ENCODE measurements around the gene AURKA.

Gene AURKA

GRCh38 chr20:56428881-56429280 is 36.9 kb upstream of the AURKA start:
- H2AFZ ChIP-seq (ENCODE audit: low read length), result no peak overlapping the region; the same call in 1 of the 2 replicates

GRCh38 chr20:56428410-56428809 is 36.4 kb upstream of the AURKA start:
- Histone ChIP-seq H3K4me2 (ENCODE audit: low read length) (no peak overlapping the region), H3K9me3 (ENCODE audit: low read length) (no peaks in the 10 kb centered on the region), H3K36me3 (ENCODE audit: insufficient read depth, low read length) (no peaks in the 10 kb centered on the region), H3K27me3 (ENCODE audit: insufficient read depth, low read length) (no peaks in the 10 kb centered on the region), H4K20me1 (ENCODE audit: insufficient read depth, low read length) (no peaks in the 10 kb centered on the region), H2AFZ (ENCODE audit: low read length) (no peak overlapping the region), H3K9ac (ENCODE audit: low read length) (no peak overlapping the region), H3F3A (ENCODE audit: insufficient read depth, low read length) (no peaks in the 10 kb centered on the region), H3K79me2 (ENCODE audit: insufficient read depth, low read length) (no peaks in the 10 kb centered on the region), H3K4me3 (ENCODE audit: low read depth, low read length, poor library complexity, severe bottlenecking) (no peak overlapping the region), H3K4me1 (ENCODE audit: insufficient read depth, low read length, severe bottlenecking) (peaks cover 11% of the 10 kb centered on the region), H3K27ac (ENCODE audit: low read depth, low read length, poor library complexity, severe bottlenecking) (no peak overlapping the region), H3K9me2 (ENCODE audit: low read depth, low read length) (no peaks in the 10 kb centered on the region)
- no peak for TF ChIP-seq CTCF (IDR thresholded peaks at IDR 0.05; ENCODE audit: low read length)
- no peak for TF ChIP-seq EZH2 (IDR thresholded peaks at IDR 0.05; ENCODE audit: borderline replicate concordance, low read length)

More at GRCh38 chr20:56428881-56429280, 36.9 kb upstream of the AURKA start:
- Histone ChIP-seq H3K4me3 (ENCODE audit: low read depth, low read length, poor library complexity, severe bottlenecking) (no peak overlapping the region), H3K27ac (ENCODE audit: low read depth, low read length, poor library complexity, severe bottlenecking) (no peak overlapping the region), H3K4me1 (ENCODE audit: insufficient read depth, low read length, severe bottlenecking) (peaks cover 11% of the 10 kb centered on the region), H3K9me3 (ENCODE audit: low read length) (no peaks in the 10 kb centered on the region), H3K79me2 (ENCODE audit: insufficient read depth, low read length) (no peaks in the 10 kb centered on the region), H3K9ac (ENCODE audit: low read length) (no peak overlapping the region), H3K4me2 (ENCODE audit: low read length) (no peak overlapping the region; the same call in 1 of the 2 replicates), H3F3A (ENCODE audit: insufficient read depth, low read length) (no peaks in the 10 kb centered on the region), H3K27me3 (ENCODE audit: insufficient read depth, low read length) (no peaks in the 10 kb centered on the region), H3K9me2 (ENCODE audit: low read depth, low read length) (no peaks in the 10 kb centered on the region), H3K36me3 (ENCODE audit: insufficient read depth, low read length) (no peaks in the 10 kb centered on the region), H4K20me1 (ENCODE audit: insufficient read depth, low read length) (no peaks in the 10 kb centered on the region)
- TF ChIP-seq CTCF (IDR thresholded peaks at IDR 0.05; ENCODE audit: low read length) (no peak), EZH2 (IDR thresholded peaks at IDR 0.05; ENCODE audit: borderline replicate concordance, low read length) (no peak)

- Histone ChIP-seq H3K79me2 (ENCODE audit: insufficient read depth, low read length) (no peaks in the 10 kb centered on the region), H3K4me1 (ENCODE audit: insufficient read depth, low read length, severe bottlenecking) (peaks cover 11% of the 10 kb centered on the region), H2AFZ (ENCODE audit: low read length) (no peak overlapping the region), H3K4me2 (ENCODE audit: low read length) (no peak overlapping the region), H3K4me3 (ENCODE audit: low read depth, low read length, poor library complexity, severe bottlenecking) (no peak overlapping the region), H3K9ac (ENCODE audit: low read length) (no peak overlapping the region), H3K9me2 (ENCODE audit: low read depth, low read length) (no peaks in the 10 kb centered on the region), H3F3A (ENCODE audit: insufficient read depth, low read length) (no peaks in the 10 kb centered on the region), H4K20me1 (ENCODE audit: insufficient read depth, low read length) (no peaks in the 10 kb centered on the region), H3K36me3 (ENCODE audit: insufficient read depth, low read length) (no peaks in the 10 kb centered on the region), H3K9me3 (ENCODE audit: low read length) (no peaks in the 10 kb centered on the region), H3K27me3 (ENCODE audit: insufficient read depth, low read length) (no peaks in the 10 kb centered on the region), H3K27ac (ENCODE audit: low read depth, low read length, poor library complexity, severe bottlenecking) (no peak overlapping the region)
- no peak for TF ChIP-seq EZH2 (IDR thresholded peaks at IDR 0.05; ENCODE audit: borderline replicate concordance, low read length)
- no peak for TF ChIP-seq CTCF (IDR thresholded peaks at IDR 0.05; ENCODE audit: low read length)
Observed at GRCh38 chr20:56427797-56428196, 35.8 kb upstream of the AURKA start.

All from OCI-LY1 (cell line).